K562 (cell line): ENCODE results near the gene GRIPAP1. TPM values are rescaled to one million over a fixed set of nuclear protein-coding genes. Genes with fewer than 3 reads are reported as not detected.
A peak's percentile ranks its signal among the peaks of the same experiment; 100 is the strongest.

ENCODE experiments used
- ATF1 ChIP-seq, 2 experiments: fragments of 450-650 bp in 1 of 2; IDR thresholded peaks; 2 replicates each; pipeline ENCODE4 v1.6.1; 2016; ENCODE audit warnings: missing compliant biosample characterization in 1 of 2, missing genetic modification characterization in 1 of 2
- BCOR ChIP-seq: fragments of 450-650 bp; IDR thresholded peaks from 2 replicates; pipeline ENCODE4 v1.6.1; 2016
- CCNT2 ChIP-seq: IDR thresholded peaks from 2 replicates; pipeline ENCODE4 v1.6.1; 2011; ENCODE audit warnings: borderline replicate concordance, low read depth, mild to moderate bottlenecking, moderate library complexity, mixed read lengths, low read length; ENCODE audit not compliant: insufficient read length; ENCODE audit errors: extremely low read depth
- HNRNPLL ChIP-seq: fragments of 200-400 bp; formaldehyde crosslinking; IDR thresholded peaks from 2 replicates; pipeline ENCODE4 v1.6.1; 2017; ENCODE audit warnings: low read length, low read depth, mild to moderate bottlenecking; ENCODE audit not compliant: poor library complexity, severe bottlenecking
- MTA1 ChIP-seq: fragments of 450-650 bp; IDR thresholded peaks from 2 replicates; pipeline ENCODE4 v1.6.1; 2017; ENCODE audit warnings: borderline replicate concordance
- MTA3 ChIP-seq: fragments of 450-650 bp; formaldehyde crosslinking; IDR thresholded peaks from 2 replicates; pipeline ENCODE4 v1.6.1; 2017; ENCODE audit warnings: mild to moderate bottlenecking, borderline replicate concordance
- MYNN ChIP-seq, 2 experiments: sonication (generic); formaldehyde crosslinking in 1 of 2; IDR thresholded peaks; 2 replicates each; pipeline versions ENCODE4 v1.5.0 to v1.6.1; 2016 to 2020; ENCODE audit warnings: antibody characterized with exemption in 1 of 2, missing genetic modification reagents in 1 of 2
- NBN ChIP-seq: fragments of 450-650 bp; IDR thresholded peaks from 2 replicates; pipeline ENCODE4 v1.6.1; 2016; ENCODE audit warnings: low read depth, mild to moderate bottlenecking
- NCOR1 ChIP-seq: fragments of 450-650 bp; IDR thresholded peaks from 2 replicates; pipeline ENCODE4 v1.6.1; 2016; ENCODE audit warnings: mild to moderate bottlenecking, moderate library complexity
- RBM25 ChIP-seq: fragments of 200-400 bp; formaldehyde crosslinking; IDR thresholded peaks from 2 replicates; pipeline ENCODE4 v1.6.1; 2018; ENCODE audit warnings: low read length, low read depth, moderate library complexity; ENCODE audit not compliant: severe bottlenecking
- SRF ChIP-seq, 2 experiments: fragments of 250-450, 450-650 bp in 1 of 2; sonication (Bioruptor Pico) in 1 of 2; sonication (generic) in 1 of 2; formaldehyde crosslinking; IDR thresholded peaks; 2 replicates each; pipeline versions ENCODE4 v1.5.0 to v1.5.1; 2020 to 2022; ENCODE audit warnings: mild to moderate bottlenecking in 1 of 2, missing genetic modification reagents in 1 of 2
- TEAD4 ChIP-seq, 2 experiments: sonication (generic) in 1 of 2; formaldehyde crosslinking in 1 of 2; IDR thresholded peaks; 2 replicates each; pipeline versions ENCODE4 v1.6.1 to v1.8.0; 2012 to 2022; ENCODE audit warnings: borderline replicate concordance in 1 of 2, inconsistent platforms in 1 of 2, low read length in 1 of 2, mild to moderate bottlenecking in 1 of 2, missing genetic modification reagents in 1 of 2
- polyA plus RNA-seq, 8 experiments: library from polyadenylated mRNA; depleted of rRNA in 4 of 8; stranded (reverse) in 5 of 8; unstranded in 3 of 8; fragments of >200 nt; fragmentation: Nextera tagmentation in 2 of 8; fragmentation: Illumina TruSeq in 1 of 8; extraction: Ambion mirVana in 2 of 8; extraction: Trizol in 1 of 8; gene quantifications; 2 replicates each; pipeline versions ENCODE4 v1.2.1 to v1.2.3, GENCODE V29; 2011 to 2014; ENCODE audit warnings: inconsistent platforms in 1 of 8, missing spikeins in 1 of 8
- total RNA-seq, 7 experiments: library from RNA; depleted of rRNA in 6 of 7; stranded (reverse); fragments of >200 nt in 6 of 7; fragmentation: Illumina TruSeq in 2 of 7; extraction: Trizol in 2 of 7; gene quantifications; 2 replicates each; pipeline versions ENCODE4 v1.2.1 to v1.2.3, GENCODE V29; 2011 to 2021; ENCODE audit warnings: low replicate concordance in 1 of 7
- TF ChIP-seq, protein P1 (sequence below): fragments of 450-650 bp; IDR thresholded peaks from 2 replicates; pipeline ENCODE4 v1.6.1; 2016
- TF ChIP-seq, protein P2 (sequence below): fragments of 250-450 bp; sonication (Bioruptor Pico); IDR thresholded peaks from 2 replicates; pipeline ENCODE4 v1.8.0; 2022; ENCODE audit warnings: inconsistent platforms, mild to moderate bottlenecking, moderate library complexity, borderline replicate concordance
- TF ChIP-seq, protein P3 (sequence below): fragments of 150-350 bp; IDR thresholded peaks from 2 replicates; pipeline ENCODE4 v1.6.1; 2014; ENCODE audit warnings: low read depth, mild to moderate bottlenecking, low read length, borderline replicate concordance
- TF ChIP-seq, protein P4 (sequence below): fragments of 450-650 bp; formaldehyde crosslinking; IDR thresholded peaks from 2 replicates; pipeline ENCODE4 v1.4.0; 2020; ENCODE audit warnings: mild to moderate bottlenecking, moderate library complexity
- TF ChIP-seq, protein P5 (sequence below), 2 experiments: fragments of 250-450 bp in 1 of 2; fragments of 450-650 bp in 1 of 2; sonication (Bioruptor Pico) in 1 of 2; IDR thresholded peaks; 2 replicates each; pipeline versions ENCODE4 v1.6.1 to v1.8.0; 2016 to 2021; ENCODE audit warnings: mild to moderate bottlenecking in 2 of 2, moderate library complexity in 2 of 2, missing compliant biosample characterization in 1 of 2, missing genetic modification characterization in 1 of 2

Gene GRIPAP1
- total and polyA plus RNA-seq, 9 of the 15 experiments (the other 6 are each of a cell fraction or from before 2014, with no cell fraction given), result 4.1 to 41.6 (median 24.0) TPM

DNA sequence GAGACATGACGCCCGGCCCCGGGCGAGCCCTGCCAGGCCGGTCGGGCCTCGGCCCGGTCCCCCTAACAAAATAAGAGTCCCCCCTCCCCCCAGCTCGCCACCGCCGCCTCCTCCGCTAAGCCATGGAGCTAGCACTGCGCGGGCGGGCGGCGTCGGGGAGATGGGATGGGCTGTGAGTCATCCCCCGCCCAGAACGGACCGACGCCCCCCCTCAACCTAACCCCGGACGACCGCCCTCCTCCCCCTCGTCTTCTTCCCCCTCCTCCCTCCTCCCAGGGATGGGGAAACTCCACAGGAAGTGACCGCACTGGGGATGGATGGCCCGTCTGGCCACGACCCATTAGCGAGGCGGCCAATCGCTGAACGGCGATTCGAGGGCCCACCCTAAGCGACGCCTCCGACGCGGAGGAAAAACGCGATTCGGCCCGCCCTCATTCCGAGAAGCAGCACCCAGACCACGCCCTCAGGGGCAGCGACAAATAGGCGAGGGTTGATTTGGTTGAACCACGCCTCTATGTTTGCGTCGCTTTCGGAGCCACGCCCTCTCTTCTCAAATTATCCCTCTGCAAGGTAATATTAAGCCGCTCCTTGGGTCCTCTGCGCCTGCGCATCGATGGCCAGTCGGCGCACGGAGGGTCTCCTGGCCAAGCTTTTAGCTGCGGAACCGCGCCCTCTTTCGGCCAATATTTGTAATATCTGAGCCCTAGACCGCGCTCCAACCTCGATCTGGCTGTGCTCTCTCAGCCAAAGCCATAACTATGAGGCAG is 41.3 kb upstream of the GRIPAP1 start, which contains the start of gene TFE3 (continued):
- peak; percentile 41; the same call in 1 of the 2 replicates for TF ChIP-seq ATF1 (CRISPR knock-in tag; IDR thresholded peaks at IDR 0.05)
- TF ChIP-seq ATF1 (tag; IDR thresholded peaks at IDR 0.05), result peak; percentile 85
- TF ChIP-seq SRF (CRISPR knock-in tag; IDR thresholded peaks at IDR 0.05), result 0 out of 4 replicates have a peak, but pooled peaks of 1 of the 2 experiments have one; percentile 25
- TF ChIP-seq MTA3, result peak; percentile 65
- TF ChIP-seq, protein P1, sequence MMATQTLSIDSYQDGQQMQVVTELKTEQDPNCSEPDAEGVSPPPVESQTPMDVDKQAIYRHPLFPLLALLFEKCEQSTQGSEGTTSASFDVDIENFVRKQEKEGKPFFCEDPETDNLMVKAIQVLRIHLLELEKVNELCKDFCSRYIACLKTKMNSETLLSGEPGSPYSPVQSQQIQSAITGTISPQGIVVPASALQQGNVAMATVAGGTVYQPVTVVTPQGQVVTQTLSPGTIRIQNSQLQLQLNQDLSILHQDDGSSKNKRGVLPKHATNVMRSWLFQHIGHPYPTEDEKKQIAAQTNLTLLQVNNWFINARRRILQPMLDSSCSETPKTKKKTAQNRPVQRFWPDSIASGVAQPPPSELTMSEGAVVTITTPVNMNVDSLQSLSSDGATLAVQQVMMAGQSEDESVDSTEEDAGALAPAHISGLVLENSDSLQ, result peak; percentile 89
- TF ChIP-seq, protein P2, sequence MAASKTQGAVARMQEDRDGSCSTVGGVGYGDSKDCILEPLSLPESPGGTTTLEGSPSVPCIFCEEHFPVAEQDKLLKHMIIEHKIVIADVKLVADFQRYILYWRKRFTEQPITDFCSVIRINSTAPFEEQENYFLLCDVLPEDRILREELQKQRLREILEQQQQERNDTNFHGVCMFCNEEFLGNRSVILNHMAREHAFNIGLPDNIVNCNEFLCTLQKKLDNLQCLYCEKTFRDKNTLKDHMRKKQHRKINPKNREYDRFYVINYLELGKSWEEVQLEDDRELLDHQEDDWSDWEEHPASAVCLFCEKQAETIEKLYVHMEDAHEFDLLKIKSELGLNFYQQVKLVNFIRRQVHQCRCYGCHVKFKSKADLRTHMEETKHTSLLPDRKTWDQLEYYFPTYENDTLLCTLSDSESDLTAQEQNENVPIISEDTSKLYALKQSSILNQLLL (CRISPR knock-in tag), result no peak
- peak; percentile 49; the same call in 1 of the 2 replicates for TF ChIP-seq NBN
- TF ChIP-seq TEAD4 (IDR thresholded peaks at IDR 0.05; ENCODE audit: low read length), result 0 out of 2 replicates have a peak, but pooled peaks have one; percentile 22
- no peak for TF ChIP-seq TEAD4 (CRISPR knock-in tag; IDR thresholded peaks at IDR 0.05; ENCODE audit: borderline replicate concordance)
- TF ChIP-seq, protein P3, sequence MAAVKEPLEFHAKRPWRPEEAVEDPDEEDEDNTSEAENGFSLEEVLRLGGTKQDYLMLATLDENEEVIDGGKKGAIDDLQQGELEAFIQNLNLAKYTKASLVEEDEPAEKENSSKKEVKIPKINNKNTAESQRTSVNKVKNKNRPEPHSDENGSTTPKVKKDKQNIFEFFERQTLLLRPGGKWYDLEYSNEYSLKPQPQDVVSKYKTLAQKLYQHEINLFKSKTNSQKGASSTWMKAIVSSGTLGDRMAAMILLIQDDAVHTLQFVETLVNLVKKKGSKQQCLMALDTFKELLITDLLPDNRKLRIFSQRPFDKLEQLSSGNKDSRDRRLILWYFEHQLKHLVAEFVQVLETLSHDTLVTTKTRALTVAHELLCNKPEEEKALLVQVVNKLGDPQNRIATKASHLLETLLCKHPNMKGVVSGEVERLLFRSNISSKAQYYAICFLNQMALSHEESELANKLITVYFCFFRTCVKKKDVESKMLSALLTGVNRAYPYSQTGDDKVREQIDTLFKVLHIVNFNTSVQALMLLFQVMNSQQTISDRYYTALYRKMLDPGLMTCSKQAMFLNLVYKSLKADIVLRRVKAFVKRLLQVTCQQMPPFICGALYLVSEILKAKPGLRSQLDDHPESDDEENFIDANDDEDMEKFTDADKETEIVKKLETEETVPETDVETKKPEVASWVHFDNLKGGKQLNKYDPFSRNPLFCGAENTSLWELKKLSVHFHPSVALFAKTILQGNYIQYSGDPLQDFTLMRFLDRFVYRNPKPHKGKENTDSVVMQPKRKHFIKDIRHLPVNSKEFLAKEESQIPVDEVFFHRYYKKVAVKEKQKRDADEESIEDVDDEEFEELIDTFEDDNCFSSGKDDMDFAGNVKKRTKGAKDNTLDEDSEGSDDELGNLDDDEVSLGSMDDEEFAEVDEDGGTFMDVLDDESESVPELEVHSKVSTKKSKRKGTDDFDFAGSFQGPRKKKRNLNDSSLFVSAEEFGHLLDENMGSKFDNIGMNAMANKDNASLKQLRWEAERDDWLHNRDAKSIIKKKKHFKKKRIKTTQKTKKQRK, result no peak
- TF ChIP-seq NCOR1, result peak; percentile 52
- TF ChIP-seq, protein P4, sequence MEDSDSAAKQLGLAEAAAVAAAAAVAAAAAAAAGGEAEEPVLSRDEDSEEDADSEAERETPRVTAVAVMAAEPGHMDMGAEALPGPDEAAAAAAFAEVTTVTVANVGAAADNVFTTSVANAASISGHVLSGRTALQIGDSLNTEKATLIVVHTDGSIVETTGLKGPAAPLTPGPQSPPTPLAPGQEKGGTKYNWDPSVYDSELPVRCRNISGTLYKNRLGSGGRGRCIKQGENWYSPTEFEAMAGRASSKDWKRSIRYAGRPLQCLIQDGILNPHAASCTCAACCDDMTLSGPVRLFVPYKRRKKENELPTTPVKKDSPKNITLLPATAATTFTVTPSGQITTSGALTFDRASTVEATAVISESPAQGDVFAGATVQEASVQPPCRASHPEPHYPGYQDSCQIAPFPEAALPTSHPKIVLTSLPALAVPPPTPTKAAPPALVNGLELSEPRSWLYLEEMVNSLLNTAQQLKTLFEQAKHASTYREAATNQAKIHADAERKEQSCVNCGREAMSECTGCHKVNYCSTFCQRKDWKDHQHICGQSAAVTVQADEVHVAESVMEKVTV (CRISPR knock-in tag), result no peak; the same call in 1 of the 2 replicates
- TF ChIP-seq HNRNPLL, result peak; percentile 81
- TF ChIP-seq MYNN (IDR thresholded peaks at IDR 0.05), result peak; percentile 100
- TF ChIP-seq MYNN (CRISPR knock-in tag; IDR thresholded peaks at IDR 0.05), result peak; percentile 99
- TF ChIP-seq RBM25, result peak; percentile 93
- TF ChIP-seq, protein P5, sequence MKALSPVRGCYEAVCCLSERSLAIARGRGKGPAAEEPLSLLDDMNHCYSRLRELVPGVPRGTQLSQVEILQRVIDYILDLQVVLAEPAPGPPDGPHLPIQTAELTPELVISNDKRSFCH (CRISPR knock-in tag; IDR thresholded peaks at IDR 0.05), result no peak
- TF ChIP-seq, protein P5 (tag; IDR thresholded peaks at IDR 0.05), result no peak
- peak; percentile 66; the same call in 1 of the 2 replicates for TF ChIP-seq MTA1
- TF ChIP-seq CCNT2, result peak; percentile 76
- TF ChIP-seq BCOR, result peak; percentile 85
